Activated CD4-positive, alpha-beta T cell treated with anti-CD3 and anti-CD28 coated beads, Interleukin-2, Interleukin-6, amounts not matched to agents 100 ng/mL and 50 ng/mL, durations not matched to agents 16 hours and 8 hours (primary cell): ENCODE measurements around the gene AKAP3.
A peak's percentile ranks its signal among the peaks of the same experiment; 100 is the strongest.

ENCODE experiments used
- DNase-seq: peaks from one replicate; pipeline ENCODE4 v3.0.0-alpha.2; 2020

Gene AKAP3

GRCh38 chr12:4648501-4649357 lies at the start of gene AKAP3, which contains the start of gene NDUFA9:
Gene AKAP3 (minus strand): TSS chr12:4649051. CDS start chr12:4638196, 10,855 bp downstream.
Gene NDUFA9 (plus strand): TSS chr12:4649114. CDS start chr12:4649127, 13 bp downstream.
- DNase-seq, result peak; percentile 89

GRCh38 chr12:4690760-4691159 lies 41.9 kb upstream of the AKAP3 start:
- DNase-seq, result no peak

- no peak for DNase-seq
These were observed 36.5 kb upstream of the AKAP3 start for GRCh38 chr12:4685317-4685716.

- DNase-seq, result no peak
These were observed 32.9 kb upstream of the AKAP3 start for GRCh38 chr12:4681732-4682131.

- DNase-seq, result no peak
These were observed 30.9 kb upstream of the AKAP3 start for GRCh38 chr12:4679711-4680110.

GRCh38 chr12:4665236-4665635 lies 16.4 kb upstream of the AKAP3 start:
- no peak for DNase-seq

GRCh38 chr12:4663971-4664505 lies 15.2 kb upstream of the AKAP3 start:
- DNase-seq, result no peak

- DNase-seq, result no peak
These were observed 4.8 kb upstream of the AKAP3 start for GRCh38 chr12:4653691-4654090.

- DNase-seq, result no peak
These were observed 4.4 kb upstream of the AKAP3 start for GRCh38 chr12:4653257-4653656.

- no peak for DNase-seq
These were observed 459 bp upstream of the AKAP3 start for GRCh38 chr12:4649358-4649661.

GRCh38 chr12:4648104-4648500 lies 749 bp downstream of the AKAP3 start:
- DNase-seq, result no peak

GRCh38 chr12:4645023-4645422 lies 3.8 kb downstream of the AKAP3 start:
- no peak for DNase-seq

GRCh38 chr12:4643747-4644146 lies 5.1 kb downstream of the AKAP3 start:
- no peak for DNase-seq

- DNase-seq, result no peak
These were observed 18.6 kb downstream of the AKAP3 start for GRCh38 chr12:4630262-4630661.

- no peak for DNase-seq
These were observed 20.4 kb downstream of the AKAP3 start for GRCh38 chr12:4628406-4628805.

GRCh38 chr12:4626543-4626942 lies 22.3 kb downstream of the AKAP3 start:
- no peak for DNase-seq

- DNase-seq, result no peak
These were observed 27.3 kb downstream of the AKAP3 start for GRCh38 chr12:4621511-4621910.

- DNase-seq, result no peak
These were observed 33.2 kb downstream of the AKAP3 start for GRCh38 chr12:4615667-4616066.

GRCh38 chr12:4610481-4610880 lies 38.4 kb downstream of the AKAP3 start:
- DNase-seq, result no peak

GRCh38 chr12:4609071-4609470 lies 39.8 kb downstream of the AKAP3 start:
- no peak for DNase-seq

- DNase-seq, result no peak
These were observed 41.8 kb downstream of the AKAP3 start for GRCh38 chr12:4607056-4607455.

- peak; percentile 92 for DNase-seq
These were observed 44.1 kb downstream of the AKAP3 start for GRCh38 chr12:4604684-4605193.

- no peak for DNase-seq
These were observed 44.9 kb downstream of the AKAP3 start for GRCh38 chr12:4603946-4604345.

- no peak for DNase-seq
These were observed 45.4 kb downstream of the AKAP3 start for GRCh38 chr12:4603421-4603820.

- DNase-seq, result no peak
These were observed 53.0 kb downstream of the AKAP3 start for GRCh38 chr12:4595881-4596280.
